Activated CD8-positive, alpha-beta memory T cell treated with anti-CD3 and anti-CD28 coated beads for 36 hours (primary cell): ENCODE data around the gene VCAM1. TPM values are rescaled to one million over a fixed set of nuclear protein-coding genes. Genes with fewer than 3 reads are reported as not detected.
"Not testable (repeated sequence)": the region's sequence is repeated elsewhere in the genome, so short reads cannot be mapped to it uniquely, and the experiment has no call there.

Source experiments
- CTCF ChIA-PET: fragments of 350-600 bp; sonication (Branson Sonifier 250); formaldehyde crosslinking; loops from one replicate; lab custom pipeline; 2021; ENCODE audit warnings: antibody characterized with exemption; lab: Charles Lee
- POLR2A ChIA-PET: fragments of 350-600 bp; sonication (Branson Sonifier 250); formaldehyde crosslinking; loops from one replicate; lab custom pipeline; 2021; ENCODE audit warnings: antibody characterized with exemption; lab: Charles Lee
- total RNA-seq, 2 experiments: library from RNA; stranded (reverse); gene quantifications; one replicate each; pipeline ENCODE4 v1.2.3, GENCODE V29; 2021

The VCAM1 gene, protein sequence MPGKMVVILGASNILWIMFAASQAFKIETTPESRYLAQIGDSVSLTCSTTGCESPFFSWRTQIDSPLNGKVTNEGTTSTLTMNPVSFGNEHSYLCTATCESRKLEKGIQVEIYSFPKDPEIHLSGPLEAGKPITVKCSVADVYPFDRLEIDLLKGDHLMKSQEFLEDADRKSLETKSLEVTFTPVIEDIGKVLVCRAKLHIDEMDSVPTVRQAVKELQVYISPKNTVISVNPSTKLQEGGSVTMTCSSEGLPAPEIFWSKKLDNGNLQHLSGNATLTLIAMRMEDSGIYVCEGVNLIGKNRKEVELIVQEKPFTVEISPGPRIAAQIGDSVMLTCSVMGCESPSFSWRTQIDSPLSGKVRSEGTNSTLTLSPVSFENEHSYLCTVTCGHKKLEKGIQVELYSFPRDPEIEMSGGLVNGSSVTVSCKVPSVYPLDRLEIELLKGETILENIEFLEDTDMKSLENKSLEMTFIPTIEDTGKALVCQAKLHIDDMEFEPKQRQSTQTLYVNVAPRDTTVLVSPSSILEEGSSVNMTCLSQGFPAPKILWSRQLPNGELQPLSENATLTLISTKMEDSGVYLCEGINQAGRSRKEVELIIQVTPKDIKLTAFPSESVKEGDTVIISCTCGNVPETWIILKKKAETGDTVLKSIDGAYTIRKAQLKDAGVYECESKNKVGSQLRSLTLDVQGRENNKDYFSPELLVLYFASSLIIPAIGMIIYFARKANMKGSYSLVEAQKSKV
- 1 to 10 TPM; 1.9 to 2.4 TPM for total RNA-seq

DNA sequence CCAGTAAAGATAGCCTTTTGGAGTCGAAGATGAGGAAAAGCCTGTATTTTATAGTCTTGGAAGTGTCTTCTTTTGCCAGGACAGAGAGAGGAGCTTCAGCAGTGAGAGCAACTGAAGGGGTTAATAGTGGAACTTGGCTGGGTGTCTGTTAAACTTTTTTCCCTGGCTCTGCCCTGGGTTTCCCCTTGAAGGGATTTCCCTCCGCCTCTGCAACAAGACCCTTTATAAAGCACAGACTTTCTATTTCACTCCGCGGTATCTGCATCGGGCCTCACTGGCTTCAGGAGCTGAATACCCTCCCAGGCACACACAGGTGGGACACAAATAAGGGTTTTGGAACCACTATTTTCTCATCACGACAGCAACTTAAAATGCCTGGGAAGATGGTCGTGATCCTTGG, at the start of gene VCAM1:
Gene VCAM1, plus strand, starts transcription at position 253 of the 400 bp plus-strand sequence. Its CDS starts 119 bp downstream, at position 372.
- CTCF ChIA-PET, result no interaction called here

GRCh38 chr1:100670083-100670482, 49.5 kb upstream of the VCAM1 start:
- ChIA-PET CTCF (no interaction called here), POLR2A (no interaction called here)

More for the DNA sequence above, at the start of gene VCAM1:
- POLR2A ChIA-PET, result no interaction called here

DNA sequence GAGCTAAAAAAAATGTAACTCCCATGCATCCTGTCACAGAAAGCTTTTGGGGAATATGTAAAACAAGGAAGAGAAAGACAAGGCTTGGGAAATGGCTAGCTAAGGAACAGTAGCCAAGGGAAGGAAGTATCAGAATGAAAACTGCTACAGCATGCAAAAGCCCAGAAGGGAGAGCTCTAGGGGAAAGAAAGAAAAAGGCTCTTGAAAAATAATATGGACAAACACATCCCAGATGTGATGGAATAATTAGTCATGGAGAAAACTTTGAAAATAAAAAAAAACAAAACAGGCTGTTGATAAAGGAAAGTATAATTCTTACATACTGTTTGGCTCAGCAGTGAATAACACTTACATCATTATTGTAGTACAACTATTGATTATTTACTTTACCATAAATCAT, 47.9 kb upstream of the VCAM1 start:
- POLR2A ChIA-PET, result no interaction called here
- CTCF ChIA-PET, result no interaction called here

GRCh38 chr1:100683448-100684349, 35.8 kb upstream of the VCAM1 start:
- CTCF ChIA-PET, result no interaction called here
- POLR2A ChIA-PET, result no interaction called here

DNA sequence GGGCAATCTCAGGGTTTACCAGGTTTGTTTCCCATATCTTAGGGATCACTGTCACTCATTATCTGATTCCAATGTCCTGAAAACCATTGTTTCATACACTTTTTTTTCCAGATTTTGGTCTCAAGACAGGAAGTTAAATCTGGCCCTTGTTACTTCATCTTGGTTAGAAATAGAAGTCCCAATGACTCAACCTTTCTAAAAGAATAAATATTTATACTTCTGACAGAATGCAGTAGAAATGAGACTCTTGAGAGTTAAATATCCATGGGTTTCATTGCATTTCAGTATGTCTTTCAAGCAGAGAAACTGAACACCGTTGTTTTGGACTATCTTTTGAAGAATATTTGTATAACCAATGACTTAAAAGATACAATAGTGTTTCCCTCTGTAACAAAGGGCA, 19.8 kb upstream of the VCAM1 start:
- CTCF ChIA-PET, result no interaction called here
- POLR2A ChIA-PET, result no interaction called here

GRCh38 chr1:100700586-100700985, 19.0 kb upstream of the VCAM1 start:
- CTCF ChIA-PET, result no interaction called here
- POLR2A ChIA-PET, result no interaction called here

- CTCF ChIA-PET, result no interaction called here
- POLR2A ChIA-PET, result no interaction called here
These were observed 16.5 kb upstream of the VCAM1 start for GRCh38 chr1:100703052-100703451.

- ChIA-PET POLR2A (no interaction called here), CTCF (no interaction called here)
These were observed 15.8 kb upstream of the VCAM1 start for GRCh38 chr1:100703716-100704115.

GRCh38 chr1:100704473-100704872, 15.1 kb upstream of the VCAM1 start:
- POLR2A ChIA-PET, result no interaction called here
- CTCF ChIA-PET, result no interaction called here

GRCh38 chr1:100706296-100706695, 13.2 kb upstream of the VCAM1 start:
- ChIA-PET POLR2A (no interaction called here), CTCF (no interaction called here)

GRCh38 chr1:100706856-100707255, 12.7 kb upstream of the VCAM1 start:
- ChIA-PET POLR2A (no interaction called here), CTCF (no interaction called here)

- ChIA-PET CTCF (no interaction called here), POLR2A (no interaction called here)
These were observed 11.0 kb upstream of the VCAM1 start for GRCh38 chr1:100708476-100709062.

- ChIA-PET CTCF (no interaction called here), POLR2A (no interaction called here)
These were observed 8.4 kb upstream of the VCAM1 start for GRCh38 chr1:100710906-100711682.

GRCh38 chr1:100713027-100713426, 6.5 kb upstream of the VCAM1 start:
- POLR2A ChIA-PET, result not testable (repeated sequence)

DNA sequence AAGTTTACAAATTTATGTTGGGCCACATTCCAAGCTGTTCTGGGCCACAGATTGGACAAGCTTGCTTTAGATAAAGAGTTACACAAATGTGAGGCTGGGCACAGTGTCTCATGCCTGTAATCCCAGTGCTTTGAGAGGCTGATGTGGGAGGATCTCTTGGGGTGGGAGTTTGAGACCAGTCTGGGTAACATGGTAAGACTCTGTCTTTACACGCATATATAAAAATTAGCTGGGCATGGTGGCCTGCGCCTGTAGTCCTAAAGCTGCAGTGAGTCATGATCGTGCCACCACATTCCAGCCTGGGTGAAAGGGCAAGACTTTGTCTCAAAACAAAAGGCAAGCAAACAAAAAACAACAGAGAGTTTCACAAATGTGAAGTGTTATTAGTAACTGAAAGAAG, 5.9 kb upstream of the VCAM1 start:
- ChIA-PET CTCF (no interaction called here), POLR2A (no interaction called here)

More at GRCh38 chr1:100713027-100713426, 6.5 kb upstream of the VCAM1 start:
- CTCF ChIA-PET, result not testable (repeated sequence)

GRCh38 chr1:100714599-100714998, 4.9 kb upstream of the VCAM1 start:
- ChIA-PET POLR2A (no interaction called here), CTCF (interaction anchor here (0.8 kb wide), 1 partner anchor 20 kb away, joined by 3 read pairs; no protein-coding TSS in a partner anchor)

- ChIA-PET POLR2A (no interaction called here), CTCF (no interaction called here)
These were observed 2.3 kb upstream of the VCAM1 start for GRCh38 chr1:100717218-100717617.

DNA sequence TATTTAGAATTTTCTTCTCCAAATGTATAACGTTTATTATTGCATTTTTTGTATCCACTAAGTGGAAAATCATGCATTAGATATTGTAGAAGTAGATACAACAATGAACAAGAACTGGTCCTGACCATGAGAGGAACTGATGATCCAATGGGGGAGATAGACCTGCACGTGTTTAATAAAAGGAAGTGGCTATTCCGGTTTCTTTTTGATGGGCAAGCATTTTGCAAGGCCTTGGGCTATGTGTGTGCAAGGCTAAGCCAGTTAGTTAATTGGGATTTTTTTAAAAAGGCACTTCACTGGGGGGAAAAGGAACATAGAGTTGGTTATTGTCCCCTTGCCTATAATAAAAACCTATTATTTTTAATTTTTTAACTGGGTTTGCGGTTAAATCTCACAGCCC, 961 bp upstream of the VCAM1 start:
- CTCF ChIA-PET, result no interaction called here
- POLR2A ChIA-PET, result no interaction called here

- CTCF ChIA-PET, result no interaction called here
- POLR2A ChIA-PET, result no interaction called here
These were observed 559 bp downstream of the VCAM1 start for GRCh38 chr1:100720101-100720500.
